Thymus (tissue), 11 donors: Measurements from ENCODE around the gene BCAS4. TPM values are rescaled to one million over a fixed set of nuclear protein-coding genes. Genes with fewer than 3 reads are reported as not detected.

ENCODE experiments used
- DNase-seq, 9 donors: peaks; one replicate each; pipeline ENCODE4 v3.0.0-alpha.2; 2013; ENCODE audit warnings: low spot score in 9 of 9, low read depth in 6 of 9, missing footprints in 1 of 9
- H3K27ac ChIP-seq, 2 donors: one replicate each; pipeline ENCODE4 v1.5.1; 2013; ENCODE audit warnings: control low read depth in 1 of 2, low read depth in 1 of 2, low read length in 1 of 2, mild to moderate bottlenecking in 1 of 2, moderate library complexity in 1 of 2
- H3K27me3 ChIP-seq, 2 donors: one replicate each; pipeline ENCODE4 v1.5.1; 2013; ENCODE audit warnings: low read length in 1 of 2; ENCODE audit not compliant: control insufficient read depth in 2 of 2, insufficient read depth in 1 of 2
- H3K36me3 ChIP-seq, 2 donors: one replicate each; pipeline ENCODE4 v1.5.1; 2013; ENCODE audit warnings: low read length in 1 of 2, mild to moderate bottlenecking in 1 of 2, moderate library complexity in 1 of 2; ENCODE audit not compliant: control insufficient read depth in 2 of 2, insufficient read depth in 2 of 2
- H3K4me1 ChIP-seq, 2 donors: one replicate each; pipeline ENCODE4 v1.5.1; 2013; ENCODE audit warnings: low read length in 2 of 2; ENCODE audit not compliant: control insufficient read depth in 2 of 2, insufficient read depth in 2 of 2
- H3K4me3 ChIP-seq, 2 donors: one replicate each; pipeline ENCODE4 v1.5.1; 2013; ENCODE audit warnings: low read length in 2 of 2, control low read depth in 1 of 2, mild to moderate bottlenecking in 1 of 2
- H3K9me3 ChIP-seq, 2 donors: one replicate each; pipeline ENCODE4 v1.5.1; 2013; ENCODE audit warnings: low read length in 1 of 2, mild to moderate bottlenecking in 1 of 2; ENCODE audit not compliant: control insufficient read depth in 2 of 2, insufficient read depth in 1 of 2
- WGBS: extraction: QIAGEN DNeasy Blood & Tissue Kit; methylation state at CpG from one replicate; pipeline ENCODE4 v1.1.7; 2013; 5-methylcytosine and 5-hydroxymethylcytosine counted together
- polyA plus RNA-seq: library from polyadenylated mRNA; stranded (reverse); fragments of 200-250 nt; gene quantifications from one replicate; pipeline ENCODE4 v1.2.3, GENCODE V29; 2013
- total RNA-seq: library from RNA; stranded (reverse); fragments of 120-200 nt; gene quantifications from one replicate; pipeline ENCODE4 v1.2.4, GENCODE V29; 2013
- donor health status: healthy.

Gene BCAS4
- total and polyA plus RNA-seq, 2 donors = 14.5 to 17.5 TPM

- H3K27ac ChIP-seq = no peak overlapping the region
- H3K36me3 ChIP-seq = peaks cover 25 to 27% of the 10 kb centered on the region in 2 donors
- WGBS = 74% methylated on average over 1 of the region's 1 CpG
- no peaks in the 10 kb centered on the region for H3K27me3 ChIP-seq
- H3K9me3 ChIP-seq = no peaks in the 10 kb centered on the region
- DNase-seq = no peak
- peaks cover 10 to 17% of the 10 kb centered on the region in 2 donors for H3K4me1 ChIP-seq
- H3K4me3 ChIP-seq = no peak overlapping the region
Observed at GRCh38 chr20:50926530-50926929, 131.7 kb downstream of the BCAS4 start.

Other genes starting within 250 kb of the BCAS4 start
- 12.2 TPM for gene RIPOR3, start 103.5 kb upstream of the BCAS4 start, total RNA-seq
- gene RIPOR3, start 103.5 kb upstream of the BCAS4 start, polyA plus RNA-seq = 23.4 TPM
- gene PARD6B, start 63.5 kb upstream of the BCAS4 start, total RNA-seq = 3.1 TPM
- 3.7 TPM for gene PARD6B, start 63.5 kb upstream of the BCAS4 start, polyA plus RNA-seq
- 22.8 TPM for gene ADNP, start 136.4 kb downstream of the BCAS4 start, total RNA-seq
- 55.6 TPM for gene ADNP, start 136.4 kb downstream of the BCAS4 start, polyA plus RNA-seq
- 69.5 TPM for gene DPM1, start 163.5 kb downstream of the BCAS4 start, total RNA-seq
- gene DPM1, start 163.5 kb downstream of the BCAS4 start, polyA plus RNA-seq = 80.9 TPM
- 3.4 TPM for gene MOCS3, start 163.8 kb downstream of the BCAS4 start, total RNA-seq
- gene MOCS3, start 163.8 kb downstream of the BCAS4 start, polyA plus RNA-seq = 3.7 TPM
- gene KCNG1, start 228.0 kb downstream of the BCAS4 start, total RNA-seq = 0.28 TPM
- 0.71 TPM for gene KCNG1, start 228.0 kb downstream of the BCAS4 start, polyA plus RNA-seq